IMR-90 (cell line): ENCODE data around the gene PSMB3.
"Not testable (repeated sequence)": the region's sequence is repeated elsewhere in the genome, so short reads cannot be mapped to it uniquely, and the experiment has no call there.

Experiments used
- BHLHE40 ChIP-seq: fragments of 150-350 bp; IDR thresholded peaks from 2 replicates; pipeline ENCODE4 v1.6.1; 2016; ENCODE audit warnings: mild to moderate bottlenecking, low read depth, low read length
- CEBPB ChIP-seq: IDR thresholded peaks from 2 replicates; pipeline ENCODE4 v1.6.1; 2012; ENCODE audit warnings: low read depth, low read length, improper control_type of control experiment
- CTCF ChIP-seq: conservative IDR thresholded peaks from 2 replicates; pipeline ENCODE4 v1.5.1; 2012; ENCODE audit warnings: mild to moderate bottlenecking, low read depth, low read length, improper control_type of control experiment
- FOS ChIP-seq: fragments of 150-350 bp; IDR thresholded peaks from 2 replicates; pipeline ENCODE4 v1.6.1; 2016; ENCODE audit warnings: low read depth, low read length
- MAFK ChIP-seq: IDR thresholded peaks from 2 replicates; pipeline ENCODE4 v1.6.1; 2012; ENCODE audit warnings: low read depth, low read length, improper control_type of control experiment
- MAZ ChIP-seq: IDR thresholded peaks from 2 replicates; pipeline ENCODE4 v1.6.1; 2012; ENCODE audit warnings: low read depth, mild to moderate bottlenecking, low read length, improper control_type of control experiment, moderate library complexity, borderline replicate concordance
- MXI1 ChIP-seq: IDR thresholded peaks from 2 replicates; pipeline ENCODE4 v1.6.1; 2012; ENCODE audit warnings: low read depth, mild to moderate bottlenecking, low read length, moderate library complexity, borderline replicate concordance
- POLR2A ChIP-seq: IDR thresholded peaks from 2 replicates; pipeline ENCODE4 v1.6.1; 2012; ENCODE audit warnings: mild to moderate bottlenecking, low read depth, low read length
- RFX5 ChIP-seq: IDR thresholded peaks from 2 replicates; pipeline ENCODE4 v1.8.0; 2012; ENCODE audit warnings: low read depth, mild to moderate bottlenecking, low read length, moderate library complexity
- USF2 ChIP-seq: fragments of 150-350 bp; IDR thresholded peaks from 2 replicates; pipeline ENCODE4 v1.6.1; 2017; ENCODE audit warnings: mild to moderate bottlenecking, antibody characterized with exemption, low read length, low read depth

- TF ChIP-seq CTCF, POLR2A, USF2, BHLHE40, MAFK, CEBPB, MAZ, MXI1, FOS, RFX5: not testable (repeated sequence)
These were observed 35.5 kb downstream of the PSMB3 start for GRCh38 chr17:38787999-38788398.
